ENCODE measurements around the gene TCERG1.

The TCERG1 gene

DNA sequence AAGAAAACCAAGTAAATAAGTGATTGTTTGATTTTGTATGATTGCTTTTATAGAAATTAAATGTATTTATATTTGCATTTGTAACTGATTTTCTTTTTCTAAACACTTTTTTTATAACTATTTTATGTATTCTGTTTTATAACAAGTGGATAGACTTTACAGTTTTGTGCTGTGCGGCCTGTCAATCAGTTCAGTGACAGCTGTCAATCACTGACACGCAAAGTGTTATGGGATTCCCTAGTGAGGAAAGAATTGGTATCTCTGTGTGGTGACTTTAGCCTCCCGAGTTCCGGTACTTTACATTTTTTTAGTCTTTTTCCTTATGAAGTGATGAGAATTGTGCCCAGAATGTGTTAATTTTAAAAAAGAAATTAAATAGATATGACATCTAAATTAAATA is 52.5 kb downstream of the TCERG1 start:
- peaks cover 0 to 63% (median 37%) of the 10 kb centered on the region in 11 experiments; a peak in 16 of 22 replicates for H4K20me1 ChIP-seq
- no peak overlapping the region for H3K27ac ChIP-seq
- peaks cover 72 to 99% (median 92%) of the 10 kb centered on the region in 11 experiments for H3K36me3 ChIP-seq
- no peaks in the 10 kb centered on the region for H3K27me3 ChIP-seq
- H3K9me3 ChIP-seq (replicated peaks in 1 of 11), result no peaks in the 10 kb centered on the region
- no peak overlapping the region for H3K4me2 ChIP-seq
- no peak overlapping the region for H3K9ac ChIP-seq
- no peaks in the 10 kb centered on the region for H3K4me1 ChIP-seq
- no peak for TF ChIP-seq Cebpa-rat (IDR thresholded peaks at IDR 0.05)
- no peak overlapping the region for H3K4me3 ChIP-seq

DNA sequence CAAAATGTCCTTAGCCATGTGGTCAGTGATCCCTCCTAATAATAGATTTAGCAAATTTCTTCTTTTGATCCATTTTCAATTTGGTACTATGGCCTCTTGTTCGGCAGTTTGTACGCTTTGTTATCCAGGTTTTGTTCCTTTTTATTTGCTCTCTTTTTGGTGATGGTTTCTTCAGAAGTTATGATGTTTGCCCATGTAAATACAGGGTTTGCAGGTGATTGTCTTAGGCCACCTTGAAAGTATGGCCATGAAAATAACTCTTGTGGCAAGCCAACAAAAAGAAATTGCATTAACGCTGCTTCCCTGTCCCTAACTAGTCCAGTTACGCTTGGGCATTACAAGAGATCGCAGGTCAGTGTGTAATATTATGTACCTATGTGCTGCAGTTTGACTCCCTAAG is 60.3 kb downstream of the TCERG1 start:
- Histone ChIP-seq H4K20me1 (peaks cover 0 to 40% (median 14%) of the 10 kb centered on the region in 11 experiments; a peak in 11 of 22 replicates), H3K36me3 (peaks cover 90 to 100% (median 95%) of the 10 kb centered on the region in 11 experiments), H3K4me2 (no peak overlapping the region), H3K4me1 (no peaks in the 10 kb centered on the region), H3K9me3 (replicated peaks in 1 of 11) (no peaks in the 10 kb centered on the region), H3K9ac (no peak overlapping the region), H3K27ac (no peak overlapping the region), H3K27me3 (no peaks in the 10 kb centered on the region), H3K4me3 (no peak overlapping the region)
- no peak for TF ChIP-seq Cebpa-rat (IDR thresholded peaks at IDR 0.05)

DNA sequence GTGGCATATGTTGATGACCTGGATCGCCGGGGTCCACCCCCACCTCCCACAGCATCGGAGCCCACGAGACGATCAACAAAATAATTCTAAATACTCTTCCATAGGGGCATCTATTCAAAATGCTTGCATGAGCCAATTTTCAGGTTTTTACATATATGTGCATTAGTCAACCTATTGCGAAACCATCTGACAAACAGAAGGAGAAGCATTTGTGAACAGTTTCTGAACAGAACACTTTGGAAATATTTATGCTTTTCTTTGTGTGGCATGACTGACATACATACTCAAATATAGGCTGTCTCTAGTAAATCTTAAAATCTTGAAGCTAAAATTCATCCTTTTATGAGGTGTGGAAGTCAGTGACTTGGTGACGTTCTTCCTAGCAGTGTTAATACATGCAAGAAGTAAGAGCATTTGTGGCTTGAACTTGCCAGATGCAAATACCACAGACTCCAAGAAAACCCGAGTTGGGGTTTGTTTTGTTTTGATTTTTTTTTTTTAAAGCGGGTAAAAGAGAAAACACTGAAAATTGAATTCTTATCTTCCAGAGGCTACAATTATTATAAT is 63.5 kb downstream of the TCERG1 start:
- Histone ChIP-seq H3K4me2 (no peak overlapping the region), H4K20me1 (peaks cover 0 to 29% (median 8%) of the 10 kb centered on the region in 11 experiments; a peak in 10 of 22 replicates), H3K27me3 (no peaks in the 10 kb centered on the region), H3K9me3 (replicated peaks in 1 of 11) (no peaks in the 10 kb centered on the region), H3K4me1 (peaks cover 0 to 4% (median 2%) of the 10 kb centered on the region in 10 experiments; a peak in 6 of 20 replicates), H3K27ac (no peak overlapping the region), H3K9ac (no peak overlapping the region), H3K36me3 (peaks cover 71 to 96% (median 78%) of the 10 kb centered on the region in 11 experiments), H3K4me3 (no peak overlapping the region)
- peak in 9 of 11 experiments; percentile 12 to 82 (median 67); a peak in 11 of 22 replicates for TF ChIP-seq Cebpa-rat (IDR thresholded peaks at IDR 0.05)

DNA sequence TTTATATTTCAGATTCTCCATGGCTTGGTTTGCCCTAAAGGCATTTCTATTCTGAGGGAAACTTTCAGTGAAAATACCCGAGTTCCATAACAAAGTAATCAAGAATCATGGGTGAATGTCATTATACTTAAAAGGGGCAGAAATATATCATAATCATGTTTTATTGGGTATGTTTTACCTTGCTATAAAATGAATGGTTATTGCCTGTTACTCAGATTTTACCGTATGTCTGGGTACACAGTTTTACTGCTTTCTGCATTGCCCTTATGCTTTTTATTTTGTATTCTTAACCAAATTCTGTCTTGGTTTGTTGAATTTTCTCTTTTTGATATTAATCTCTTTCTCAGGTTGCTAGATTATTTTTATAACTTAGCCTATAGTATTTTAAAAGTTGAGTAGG is 66.3 kb downstream of the TCERG1 start:
- H3K27ac ChIP-seq, result no peak overlapping the region

DNA sequence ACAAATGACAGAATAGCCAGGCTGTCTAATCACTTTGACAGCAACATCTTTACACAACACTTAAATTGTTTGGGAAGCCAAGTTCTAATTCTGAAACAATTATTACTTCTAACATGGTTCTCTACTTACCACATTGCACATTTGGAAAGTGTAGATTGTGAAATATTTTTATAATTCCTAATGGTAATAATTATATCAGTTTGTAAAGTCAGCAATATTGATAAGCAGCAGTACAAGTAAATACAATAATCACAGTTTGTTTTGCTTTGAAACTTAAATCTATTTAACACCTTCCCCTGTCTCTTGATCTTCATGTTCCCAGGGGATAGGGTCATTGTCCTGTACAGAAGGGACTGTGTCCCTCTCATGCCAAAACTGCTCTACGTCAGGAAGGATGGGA is 67.4 kb downstream of the TCERG1 start:
- Histone ChIP-seq H4K20me1 (peaks cover 0 to 13% (median 0%) of the 10 kb centered on the region in 11 experiments; a peak in 5 of 22 replicates), H3K36me3 (peaks cover 31 to 57% (median 39%) of the 10 kb centered on the region in 11 experiments), H3K4me3 (no peak overlapping the region), H3K27ac (no peak overlapping the region), H3K9ac (no peak overlapping the region), H3K4me2 (no peak overlapping the region), H3K27me3 (no peaks in the 10 kb centered on the region), H3K9me3 (replicated peaks in 1 of 11) (no peaks in the 10 kb centered on the region), H3K4me1 (peaks cover 0 to 12% (median 6%) of the 10 kb centered on the region in 10 experiments; a peak in 6 of 20 replicates)
- no peak for TF ChIP-seq Cebpa-rat (IDR thresholded peaks at IDR 0.05)

More for the DNA sequence above, 66.3 kb downstream of the TCERG1 start:
- Histone ChIP-seq H3K36me3 (peaks cover 42 to 68% (median 50%) of the 10 kb centered on the region in 11 experiments), H3K9me3 (replicated peaks in 1 of 11) (no peaks in the 10 kb centered on the region), H3K4me2 (no peak overlapping the region), H3K27me3 (no peaks in the 10 kb centered on the region), H3K4me3 (no peak overlapping the region), H3K4me1 (peaks cover 0 to 12% (median 6%) of the 10 kb centered on the region in 10 experiments; a peak in 6 of 20 replicates), H3K9ac (no peak overlapping the region), H4K20me1 (peaks cover 0 to 13% (median 0%) of the 10 kb centered on the region in 11 experiments; a peak in 7 of 22 replicates)
- no peak for TF ChIP-seq Cebpa-rat (IDR thresholded peaks at IDR 0.05)

DNA sequence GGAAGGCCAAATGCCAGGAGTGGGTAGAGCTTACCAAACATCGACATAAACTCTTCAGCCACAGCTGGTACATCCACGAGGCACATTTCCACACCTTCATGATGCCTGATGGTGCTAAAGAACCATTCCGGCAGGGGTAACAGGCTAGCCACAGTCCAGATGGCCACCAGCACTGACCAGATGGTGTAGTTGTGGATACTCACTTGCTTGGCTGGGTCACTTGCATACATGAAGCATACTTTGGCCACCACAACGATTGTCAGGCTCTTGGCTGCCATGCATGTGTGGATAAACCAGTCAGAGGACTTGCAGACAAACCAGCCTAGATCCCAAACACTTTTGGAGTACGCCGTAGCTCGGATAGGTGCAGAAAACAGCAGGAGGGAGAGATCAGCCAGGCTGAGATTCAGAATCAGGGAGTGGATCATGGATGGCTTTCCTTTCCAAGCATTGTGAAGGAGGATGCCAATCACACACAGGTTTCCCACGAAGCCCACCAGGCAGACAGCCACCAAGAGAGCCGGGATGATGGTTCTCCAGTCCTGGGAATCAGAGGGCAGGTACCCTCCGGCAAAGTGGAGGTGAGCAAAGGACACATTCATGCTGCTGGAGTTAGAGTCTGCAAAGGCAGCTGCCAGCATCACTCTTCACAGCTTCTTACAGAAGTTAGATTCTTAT is 68.5 kb downstream of the TCERG1 start:
- Histone ChIP-seq H3K27me3 (no peaks in the 10 kb centered on the region), H3K4me3 (no peak overlapping the region), H3K27ac (no peak overlapping the region), H3K4me2 (peak overlapping the region in 2 of 11 experiments; percentile 0 to 27; a peak in 2 of 22 replicates), H3K9me3 (replicated peaks in 1 of 11) (no peaks in the 10 kb centered on the region), H4K20me1 (peaks cover 0 to 13% (median 0%) of the 10 kb centered on the region in 11 experiments; a peak in 5 of 22 replicates), H3K36me3 (peaks cover 21 to 46% (median 28%) of the 10 kb centered on the region in 11 experiments), H3K4me1 (peaks cover 0 to 12% (median 6%) of the 10 kb centered on the region in 10 experiments; a peak in 6 of 20 replicates), H3K9ac (no peak overlapping the region)
- peak in 2 of 11 experiments; percentile 7 to 35; a peak in 1 of 22 replicates for TF ChIP-seq Cebpa-rat (IDR thresholded peaks at IDR 0.05)

DNA sequence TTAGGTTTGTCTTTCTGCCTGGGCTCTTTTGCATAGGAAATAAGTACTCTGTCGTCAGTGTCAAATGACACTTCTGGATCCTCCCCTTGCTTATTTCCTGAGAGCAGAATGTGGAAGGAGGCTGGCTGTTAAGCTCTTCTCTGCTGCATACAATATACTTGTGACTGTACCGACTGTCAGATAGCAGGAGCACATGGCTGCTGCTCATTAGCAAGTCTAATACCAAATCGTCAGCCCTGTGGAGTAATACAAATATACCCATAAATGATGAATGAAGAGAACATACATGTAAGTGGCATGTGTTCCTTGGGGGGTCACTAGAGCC is 69.0 kb downstream of the TCERG1 start, which contains the start of gene GPR151:
GPR151 (minus strand) TSS at position 40 of the 325 bp plus-strand sequence. CDS start 77 bp downstream, outside the sequence.
- Histone ChIP-seq H3K9me3 (replicated peaks in 1 of 11) (no peaks in the 10 kb centered on the region), H3K36me3 (peaks cover 16 to 41% (median 23%) of the 10 kb centered on the region in 11 experiments; a peak in 21 of 22 replicates), H3K4me1 (peaks cover 0 to 12% (median 6%) of the 10 kb centered on the region in 10 experiments; a peak in 6 of 20 replicates), H3K27me3 (no peaks in the 10 kb centered on the region), H3K27ac (no peak within 1 kb of the TSS), H3K9ac (no peak within 1 kb of the TSS), H4K20me1 (peaks cover 0 to 13% (median 0%) of the 10 kb centered on the region in 11 experiments; a peak in 5 of 22 replicates), H3K4me3 (no peak within 1 kb of the TSS), H3K4me2 (peak within 1 kb of the TSS in 2 of 11 experiments; percentile 0 to 27; a peak in 2 of 22 replicates)
- TF ChIP-seq Cebpa-rat (IDR thresholded peaks at IDR 0.05), result no peak

DNA sequence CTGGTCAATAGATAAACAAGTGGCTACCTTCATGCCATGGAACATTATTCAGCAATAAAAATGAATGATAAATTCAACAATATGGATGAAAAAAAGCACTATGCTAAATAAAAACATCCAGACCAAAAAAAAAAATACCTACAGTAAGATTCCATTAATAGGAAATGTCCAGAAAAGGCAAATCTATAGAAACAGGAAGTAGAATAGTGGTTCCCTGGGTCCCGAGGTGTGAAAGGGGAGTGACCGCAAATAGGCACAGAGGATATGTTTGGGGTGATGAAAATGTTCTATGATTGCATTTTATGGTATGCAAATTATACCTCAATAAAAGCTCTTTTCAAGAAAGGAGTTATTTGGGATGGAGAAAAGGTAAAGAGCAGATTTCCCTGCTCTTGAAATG is 72.4 kb downstream of the TCERG1 start:
- H3K4me1 ChIP-seq, result peaks cover 0 to 12% (median 6%) of the 10 kb centered on the region in 10 experiments; a peak in 6 of 20 replicates
- no peaks in the 10 kb centered on the region for H3K27me3 ChIP-seq
- peaks cover 0 to 13% (median 0%) of the 10 kb centered on the region in 11 experiments; a peak in 5 of 22 replicates for H4K20me1 ChIP-seq
- no peak overlapping the region for H3K4me2 ChIP-seq
- no peak overlapping the region for H3K27ac ChIP-seq
- H3K4me3 ChIP-seq, result no peak overlapping the region
- H3K36me3 ChIP-seq, result peaks cover 0 to 13% (median 0%) of the 10 kb centered on the region in 11 experiments; a peak in 3 of 22 replicates
- H3K9ac ChIP-seq, result no peak overlapping the region
- TF ChIP-seq Cebpa-rat (IDR thresholded peaks at IDR 0.05), result no peak
- no peaks in the 10 kb centered on the region for H3K9me3 ChIP-seq (replicated peaks in 1 of 11)

DNA sequence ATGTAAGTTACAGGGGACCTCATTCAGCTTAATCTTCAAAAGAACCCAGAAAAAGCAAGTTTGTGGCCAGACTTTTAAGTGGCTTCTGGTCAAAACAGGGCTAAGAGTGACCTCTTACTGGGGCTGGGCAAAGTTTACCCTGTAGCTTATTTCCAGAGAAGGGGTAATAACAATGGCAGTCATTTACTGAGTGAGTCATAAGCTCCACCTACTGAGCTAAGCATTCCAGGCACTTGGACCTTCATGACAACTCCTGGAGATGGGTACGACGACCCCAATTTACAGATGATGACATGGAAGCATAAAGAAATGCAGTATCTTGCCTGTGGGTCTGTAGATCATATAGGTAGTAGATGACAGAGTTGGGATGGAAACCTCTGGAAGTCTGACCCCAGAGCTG is 73.6 kb downstream of the TCERG1 start:
- Histone ChIP-seq H3K9ac (no peak overlapping the region), H3K27me3 (no peaks in the 10 kb centered on the region), H4K20me1 (peaks cover 0 to 6% (median 0%) of the 10 kb centered on the region in 11 experiments; a peak in 4 of 22 replicates), H3K4me1 (peaks cover 0 to 8% (median 4%) of the 10 kb centered on the region in 10 experiments; a peak in 6 of 20 replicates), H3K4me3 (no peak overlapping the region), H3K4me2 (no peak overlapping the region), H3K9me3 (replicated peaks in 1 of 11) (no peaks in the 10 kb centered on the region), H3K27ac (no peak overlapping the region), H3K36me3 (0 out of 22 replicates have a peak, but pooled peaks cover 0 to 2% (median 0%) of the 10 kb centered on the region in 11 experiments)
- TF ChIP-seq Cebpa-rat (IDR thresholded peaks at IDR 0.05), result no peak

All from BLaER1 treated with 17β-estradiol and CSF1 and Interleukin-3, amounts not matched to agents 10 nM and 100 nM (cell line).